Measurements from ENCODE around the gene OTX1.

GRCh38 chr2:63073994-63074393, 23.4 kb downstream of the OTX1 start:
- TF ChIP-seq, protein P1, sequence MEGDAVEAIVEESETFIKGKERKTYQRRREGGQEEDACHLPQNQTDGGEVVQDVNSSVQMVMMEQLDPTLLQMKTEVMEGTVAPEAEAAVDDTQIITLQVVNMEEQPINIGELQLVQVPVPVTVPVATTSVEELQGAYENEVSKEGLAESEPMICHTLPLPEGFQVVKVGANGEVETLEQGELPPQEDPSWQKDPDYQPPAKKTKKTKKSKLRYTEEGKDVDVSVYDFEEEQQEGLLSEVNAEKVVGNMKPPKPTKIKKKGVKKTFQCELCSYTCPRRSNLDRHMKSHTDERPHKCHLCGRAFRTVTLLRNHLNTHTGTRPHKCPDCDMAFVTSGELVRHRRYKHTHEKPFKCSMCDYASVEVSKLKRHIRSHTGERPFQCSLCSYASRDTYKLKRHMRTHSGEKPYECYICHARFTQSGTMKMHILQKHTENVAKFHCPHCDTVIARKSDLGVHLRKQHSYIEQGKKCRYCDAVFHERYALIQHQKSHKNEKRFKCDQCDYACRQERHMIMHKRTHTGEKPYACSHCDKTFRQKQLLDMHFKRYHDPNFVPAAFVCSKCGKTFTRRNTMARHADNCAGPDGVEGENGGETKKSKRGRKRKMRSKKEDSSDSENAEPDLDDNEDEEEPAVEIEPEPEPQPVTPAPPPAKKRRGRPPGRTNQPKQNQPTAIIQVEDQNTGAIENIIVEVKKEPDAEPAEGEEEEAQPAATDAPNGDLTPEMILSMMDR (IDR thresholded peaks at IDR 0.05), result no peak
- no peak for TF ChIP-seq POLR2A (IDR thresholded peaks at IDR 0.05)
